ENCODE data around the gene POLE. TPM values are rescaled to one million over a fixed set of nuclear protein-coding genes. Genes with fewer than 3 reads are reported as not detected.

The POLE gene
- total and polyA plus RNA-seq, 2 donors (not counting 1 experiment from before 2014, with no cell fraction given) = 6.2 to 9.6 TPM

DNA sequence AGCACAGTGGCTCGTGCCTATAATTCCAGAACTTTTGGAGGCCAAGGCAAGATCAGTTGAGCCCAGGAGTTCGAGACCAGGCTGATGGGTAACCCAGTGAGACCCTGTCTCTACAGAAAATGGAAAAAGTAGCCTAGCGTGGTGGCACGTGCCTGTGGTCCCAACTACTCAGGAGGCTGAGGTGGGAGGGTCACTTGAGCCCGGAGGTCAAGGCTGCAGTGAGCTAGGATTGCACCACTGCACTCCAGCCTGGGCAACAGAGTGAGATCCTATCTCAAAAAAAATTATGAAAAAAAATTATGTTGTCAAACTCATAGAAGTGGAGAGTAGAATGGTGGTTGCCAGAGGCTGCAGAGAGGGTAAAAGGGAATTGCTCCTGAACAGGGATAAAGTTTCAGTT lies 73.1 kb downstream of the POLE start:
- no peaks in the 10 kb centered on the region for H3K9me3 ChIP-seq (ENCODE audit: control insufficient read depth, insufficient read depth, low read depth, low read length)
- H3K36me3 ChIP-seq (ENCODE audit: control insufficient read depth, insufficient read depth, low read length) = no peaks in the 10 kb centered on the region
- no peak overlapping the region for H3K9ac ChIP-seq (ENCODE audit: insufficient read depth, low read length)
- H3K4me3 ChIP-seq (replicated peaks in 1 of 4; ENCODE audit: control extremely low read depth in 1 of 4, insufficient read depth in 1 of 4, low read depth in 3 of 4, low read length in 4 of 4) = no peak overlapping the region
- H3K4me1 ChIP-seq (ENCODE audit: control insufficient read depth, extremely low read depth, insufficient read depth, low read length) = no peaks in the 10 kb centered on the region
- no peak overlapping the region for H3K4me2 ChIP-seq (ENCODE audit: extremely low read depth, insufficient read depth, low read length)
- no peaks in the 10 kb centered on the region for H4K20me1 ChIP-seq (ENCODE audit: control insufficient read depth, extremely low read depth, insufficient read depth, low read length)
- no peak for TF ChIP-seq EZH2 (IDR thresholded peaks at IDR 0.05; ENCODE audit: low read length, missing control alignments)
- TF ChIP-seq CTCF (conservative IDR thresholded peaks at IDR 0.05 in 1 of 2, IDR thresholded peaks at IDR 0.05 in 1 of 2; ENCODE audit: low read depth in 1 of 2, low read length in 2 of 2) = no peak
- no peak overlapping the region for H2AFZ ChIP-seq (ENCODE audit: low read length)
- peaks cover 35% of the 10 kb centered on the region for H3K27me3 ChIP-seq (ENCODE audit: control insufficient read depth, insufficient read depth, low read length)
- DNase-seq (ENCODE audit: low read depth in 2 of 2) = no peak
- H3K27ac ChIP-seq (ENCODE audit: insufficient read depth, low read length) = no peak overlapping the region
- H3K79me2 ChIP-seq (ENCODE audit: control insufficient read depth, insufficient read depth, low read length) = no peaks in the 10 kb centered on the region

DNA sequence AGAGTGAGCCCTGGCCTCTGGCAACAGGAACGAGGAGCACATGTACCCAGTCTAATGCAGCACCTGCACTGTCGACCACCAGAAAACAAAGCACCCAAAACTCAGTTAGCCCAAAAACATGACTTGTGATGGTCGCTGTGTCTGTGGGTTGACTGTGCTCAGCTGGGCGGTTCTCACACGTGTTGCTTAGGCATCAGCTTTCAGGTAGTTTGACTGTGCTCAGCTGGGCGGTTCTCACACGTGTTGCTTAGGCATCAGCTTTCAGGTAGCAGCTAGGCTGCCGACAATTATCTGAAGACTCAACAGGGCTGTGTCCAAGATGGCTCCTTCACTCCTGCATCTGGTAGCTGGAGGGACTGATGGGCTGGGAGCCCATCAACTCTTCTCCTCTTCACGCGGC lies 75.5 kb downstream of the POLE start:
- H3K9ac ChIP-seq (ENCODE audit: insufficient read depth, low read length) = no peak overlapping the region
- H3K27me3 ChIP-seq (ENCODE audit: control insufficient read depth, insufficient read depth, low read length) = peaks cover 21% of the 10 kb centered on the region
- H3K27ac ChIP-seq (ENCODE audit: insufficient read depth, low read length) = no peak overlapping the region
- no peaks in the 10 kb centered on the region for H3K4me1 ChIP-seq (ENCODE audit: control insufficient read depth, extremely low read depth, insufficient read depth, low read length)
- H3K4me3 ChIP-seq (replicated peaks in 1 of 4; ENCODE audit: control extremely low read depth in 1 of 4, insufficient read depth in 1 of 4, low read depth in 3 of 4, low read length in 4 of 4) = no peak overlapping the region
- no peak overlapping the region for H2AFZ ChIP-seq (ENCODE audit: low read length)
- TF ChIP-seq EZH2 (IDR thresholded peaks at IDR 0.05; ENCODE audit: low read length, missing control alignments) (no peak), CTCF (conservative IDR thresholded peaks at IDR 0.05 in 1 of 2, IDR thresholded peaks at IDR 0.05 in 1 of 2; ENCODE audit: low read depth in 1 of 2, low read length in 2 of 2) (no peak)
- no peak for DNase-seq (ENCODE audit: low read depth in 2 of 2)
- no peaks in the 10 kb centered on the region for H4K20me1 ChIP-seq (ENCODE audit: control insufficient read depth, extremely low read depth, insufficient read depth, low read length)
- H3K4me2 ChIP-seq (ENCODE audit: extremely low read depth, insufficient read depth, low read length) = no peak overlapping the region
- H3K79me2 ChIP-seq (ENCODE audit: control insufficient read depth, insufficient read depth, low read length) = no peaks in the 10 kb centered on the region
- no peaks in the 10 kb centered on the region for H3K36me3 ChIP-seq (ENCODE audit: control insufficient read depth, insufficient read depth, low read length)
- H3K9me3 ChIP-seq (ENCODE audit: control insufficient read depth, insufficient read depth, low read depth, low read length) = no peaks in the 10 kb centered on the region

- no peaks in the 10 kb centered on the region for H3K36me3 ChIP-seq (ENCODE audit: control insufficient read depth, insufficient read depth, low read length)
- H4K20me1 ChIP-seq (ENCODE audit: control insufficient read depth, extremely low read depth, insufficient read depth, low read length) = no peaks in the 10 kb centered on the region
- no peak overlapping the region for H2AFZ ChIP-seq (ENCODE audit: low read length)
- H3K4me1 ChIP-seq (ENCODE audit: control insufficient read depth, extremely low read depth, insufficient read depth, low read length) = no peaks in the 10 kb centered on the region
- H3K4me3 ChIP-seq (replicated peaks in 1 of 4; ENCODE audit: control extremely low read depth in 1 of 4, insufficient read depth in 1 of 4, low read depth in 3 of 4, low read length in 4 of 4) = no peak overlapping the region
- peaks cover 16% of the 10 kb centered on the region for H3K27me3 ChIP-seq (ENCODE audit: control insufficient read depth, insufficient read depth, low read length)
- H3K27ac ChIP-seq (ENCODE audit: insufficient read depth, low read length) = no peak overlapping the region
- no peak for DNase-seq (ENCODE audit: low read depth in 2 of 2)
- TF ChIP-seq CTCF (conservative IDR thresholded peaks at IDR 0.05 in 1 of 2, IDR thresholded peaks at IDR 0.05 in 1 of 2; ENCODE audit: low read depth in 1 of 2, low read length in 2 of 2) = no peak
- no peak overlapping the region for H3K9ac ChIP-seq (ENCODE audit: insufficient read depth, low read length)
- no peaks in the 10 kb centered on the region for H3K9me3 ChIP-seq (ENCODE audit: control insufficient read depth, insufficient read depth, low read depth, low read length)
- H3K4me2 ChIP-seq (ENCODE audit: extremely low read depth, insufficient read depth, low read length) = peak overlapping the region; percentile 32
- H3K79me2 ChIP-seq (ENCODE audit: control insufficient read depth, insufficient read depth, low read length) = no peaks in the 10 kb centered on the region
Measured at GRCh38 chr12:132610866-132611602, 76.1 kb downstream of the POLE start.

Measured in fibroblast of lung (primary cell).